Heart left ventricle (tissue), 16 donors: ENCODE measurements around the gene M6PR. TPM values are rescaled to one million over a fixed set of nuclear protein-coding genes. Genes with fewer than 3 reads are reported as not detected.

ENCODE experiments used
- ATAC-seq, 4 donors: fragments of 200-7000 bp; cut with Tn5 transposase; one replicate each; pipeline ENCODE4 v1.9.1; 2020 to 2022; ENCODE audit warnings: moderate library complexity in 4 of 4, mild to moderate bottlenecking in 3 of 4, moderate number of reproducible peaks in 1 of 4
- DNase-seq, 5 donors: peaks; one replicate each; pipeline ENCODE4 v3.0.0-alpha.2; 2020
- H3K27ac ChIP-seq, 12 donors: fragments of 200-600 bp; sonication (generic) in 4 of 12; one replicate each; pipeline versions ENCODE4 v1.5.0 to v1.8.0; 2016 to 2022; ENCODE audit warnings: mild to moderate bottlenecking in 2 of 12
- H3K27me3 ChIP-seq, 9 donors: fragments of 200-600 bp; sonication (generic) in 2 of 9; one replicate each; pipeline versions ENCODE4 v1.5.1 to v1.8.0; 2016 to 2022; ENCODE audit warnings: mild to moderate bottlenecking in 3 of 9
- H3K36me3 ChIP-seq, 9 donors: fragments of 200-600 bp; sonication (generic) in 2 of 9; one replicate each; pipeline versions ENCODE4 v1.5.0 to v1.8.0; 2018 to 2022; ENCODE audit warnings: mild to moderate bottlenecking in 2 of 9
- H3K4me1 ChIP-seq, 12 donors: fragments of 200-600 bp; sonication (generic) in 4 of 12; one replicate each; pipeline versions ENCODE4 v1.5.0 to v1.8.0; 2016 to 2022; ENCODE audit warnings: mild to moderate bottlenecking in 3 of 12
- H3K4me3 ChIP-seq, 12 donors: fragments of 200-600 bp; sonication (generic) in 4 of 12; one replicate each; pipeline versions ENCODE4 v1.5.0 to v1.8.0; 2017 to 2022; ENCODE audit warnings: mild to moderate bottlenecking in 9 of 12, moderate library complexity in 4 of 12
- H3K9me3 ChIP-seq, 12 donors: fragments of 200-600 bp; sonication (generic) in 4 of 12; one replicate each; pipeline versions ENCODE4 v1.5.0 to v1.8.0; 2016 to 2022; ENCODE audit warnings: mild to moderate bottlenecking in 1 of 12
- POLR2A ChIP-seq, 2 donors: fragments of 450-650 bp; IDR thresholded peaks; one replicate each; pipeline ENCODE4 v1.6.1; 2017; ENCODE audit warnings: antibody characterized with exemption in 2 of 2, mild to moderate bottlenecking in 2 of 2, moderate library complexity in 2 of 2
- WGBS, 4 donors: extraction: QIAGEN DNeasy Blood & Tissue Kit in 2 of 4; methylation state at CpG; one replicate each; pipeline versions ENCODE4 v1.1.5 to v1.1.7; 2013 to 2018; 5-methylcytosine and 5-hydroxymethylcytosine counted together
- intact Hi-C, 10 donors: fragments of 100-400 bp; cut with DNase I; formaldehyde crosslinking; loops; one replicate each; pipeline versions ENCODE4 v1.11.1 to v1.14.2; 2022
- polyA plus RNA-seq, 2 donors: library from polyadenylated mRNA; stranded (reverse); fragments of 200-250 nt; gene quantifications; one replicate each; pipeline ENCODE4 v1.2.3, GENCODE V29; 2013
- total RNA-seq, 9 donors: library from RNA; depleted of rRNA in 2 of 9; stranded (reverse); fragments of >200 nt in 2 of 9; fragmentation: NEBNext Ultra II Directional in 3 of 9; extraction: Animal tissue kit (Norgen Biotek cat#: 25700) in 3 of 9; gene quantifications; one replicate each; pipeline versions ENCODE4 v1.1.0 to v1.2.4, GENCODE V29; 2016 to 2023
- TF ChIP-seq, protein P1 (sequence below), 12 donors: fragments of 200-600 bp; sonication (generic) in 4 of 12; IDR thresholded peaks; one replicate each; pipeline versions ENCODE4 v1.5.0 to v1.8.0; 2018 to 2022; ENCODE audit warnings: antibody characterized with exemption in 12 of 12, mild to moderate bottlenecking in 5 of 12
- donor health status: ischemic (EF 13 %, LVEDD 7.1; RV severe dilation, severe dysfunction).
- donor health status: healthy with polysubstance abuse.
- donor health status: DM: no; HTN: yes; CAD: no.
- donor health status: DM: no; HTN: no; CAD: no.
- donor health status: ischemic (EF 25% LVEDD 6.9; RV normal size, moderate dysfunction).
- donor health status: ischemic (EF 25% LVEDD 5.7; RV mildly dilated, moderate dysfunction).
- donor health status: healthy.
- donor health status: DM: yes; HTN: yes; CAD: no.
- donor health status: ischemic (EF 35%, LVEDD 5.7; RV mildly dilated, moderate dysfunction).
- donor health status: nonischemic (EF 11% LVEDD 7.7; RV severe dilation, severe dysfunction).
- donor health status: DM: yes; HTN: yes; CAD: no.
- donor health status: PGD.
- donor health status: ischemic (EF 29% LVEDD 5.4; RV normal size, mild dysfunction).
- donor health status: nonischemic (EF 23%, LVEDD 6.1; RV moderate dilation, normal function).

Gene M6PR
- total and polyA plus RNA-seq, 11 donors = 58.7 to 150 (median 101) TPM

DNA sequence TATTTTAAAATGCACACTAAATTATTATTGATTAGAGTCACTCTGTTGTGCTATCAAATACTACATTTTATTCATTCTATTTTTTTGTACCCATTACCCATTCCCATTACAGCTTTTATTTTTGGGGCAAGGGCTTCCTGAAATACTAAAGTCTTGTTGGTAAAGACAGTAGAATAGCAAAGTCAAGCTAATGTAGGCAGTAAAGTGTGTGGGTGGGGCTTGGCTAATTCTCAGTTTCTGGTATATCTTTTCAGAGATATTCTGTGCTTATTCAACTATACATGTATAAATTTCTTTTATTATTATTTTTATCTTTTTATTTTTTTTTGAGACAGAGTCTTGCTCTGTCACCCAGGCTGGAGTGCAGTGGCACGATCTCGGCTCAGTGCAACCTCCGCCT lies 57.5 kb downstream of the M6PR start:
- Histone ChIP-seq H3K27me3 (no peaks in the 10 kb centered on the region), H3K36me3 (no peaks in the 10 kb centered on the region), H3K4me3 (no peak overlapping the region), H3K9me3 (no peaks in the 10 kb centered on the region), H3K4me1 (peaks cover 0 to 5% (median 0%) of the 10 kb centered on the region in 12 donors), H3K27ac (no peak overlapping the region)
- TF ChIP-seq, protein P1, sequence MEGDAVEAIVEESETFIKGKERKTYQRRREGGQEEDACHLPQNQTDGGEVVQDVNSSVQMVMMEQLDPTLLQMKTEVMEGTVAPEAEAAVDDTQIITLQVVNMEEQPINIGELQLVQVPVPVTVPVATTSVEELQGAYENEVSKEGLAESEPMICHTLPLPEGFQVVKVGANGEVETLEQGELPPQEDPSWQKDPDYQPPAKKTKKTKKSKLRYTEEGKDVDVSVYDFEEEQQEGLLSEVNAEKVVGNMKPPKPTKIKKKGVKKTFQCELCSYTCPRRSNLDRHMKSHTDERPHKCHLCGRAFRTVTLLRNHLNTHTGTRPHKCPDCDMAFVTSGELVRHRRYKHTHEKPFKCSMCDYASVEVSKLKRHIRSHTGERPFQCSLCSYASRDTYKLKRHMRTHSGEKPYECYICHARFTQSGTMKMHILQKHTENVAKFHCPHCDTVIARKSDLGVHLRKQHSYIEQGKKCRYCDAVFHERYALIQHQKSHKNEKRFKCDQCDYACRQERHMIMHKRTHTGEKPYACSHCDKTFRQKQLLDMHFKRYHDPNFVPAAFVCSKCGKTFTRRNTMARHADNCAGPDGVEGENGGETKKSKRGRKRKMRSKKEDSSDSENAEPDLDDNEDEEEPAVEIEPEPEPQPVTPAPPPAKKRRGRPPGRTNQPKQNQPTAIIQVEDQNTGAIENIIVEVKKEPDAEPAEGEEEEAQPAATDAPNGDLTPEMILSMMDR (IDR thresholded peaks at IDR 0.05) = no peak
- TF ChIP-seq POLR2A (IDR thresholded peaks at IDR 0.05) = no peak
- ATAC-seq = no peak
- DNase-seq = no peak
- intact Hi-C loops = loop anchor here in 9 of 10 donors (2.0 to 10.0 kb wide), 6 partner anchors 111 to 235 kb away; no protein-coding TSS in a partner anchor
- 91 to 98% (median 97%) methylated on average over 3 of the region's 3 CpGs for WGBS, 4 donors

Other genes with a start within 250 kb of the M6PR start
- gene A2ML1, start 127.0 kb downstream of the M6PR start, total RNA-seq = under 1 TPM in 1 of 9 donors, not detected in 8; 0.25 TPM
- under 1 TPM; 0.07 to 0.08 TPM for gene A2ML1, start 127.0 kb downstream of the M6PR start, polyA plus RNA-seq
- 10 to 100 TPM; 21.8 to 38.2 (median 24.7) TPM for gene PHC1, start 35.1 kb downstream of the M6PR start, total RNA-seq
- 10 to 100 TPM; 14.1 to 25.4 TPM for gene PHC1, start 35.1 kb downstream of the M6PR start, polyA plus RNA-seq
- 1 to 10 TPM in 8 of 9 donors, not detected in 1; 2.6 to 9.1 (median 4.4) TPM for gene KLRG1, start 39.9 kb upstream of the M6PR start, total RNA-seq
- gene KLRG1, start 39.9 kb upstream of the M6PR start, polyA plus RNA-seq = 1 to 10 TPM; 3.6 to 4.1 TPM
- gene A2M, start 166.3 kb upstream of the M6PR start, total RNA-seq = 1,000 to 10,000 TPM in 1 of 9 donors, 100 to 1,000 TPM in 8; 292 to 1,706 (median 520) TPM
- 100 to 1,000 TPM; 133 to 183 TPM for gene A2M, start 166.3 kb upstream of the M6PR start, polyA plus RNA-seq